ENCODE results near the gene CARS1. TPM values are rescaled to one million over a fixed set of nuclear protein-coding genes. Genes with fewer than 3 reads are reported as not detected.

Gene CARS1
- total and polyA plus RNA-seq, 7 experiments from 2014 or later = 23.9 to 70.4 (median 38.5) TPM

- H3K4me1 ChIP-seq (ENCODE audit: control insufficient read depth in 2 of 2, insufficient read depth in 2 of 2, low read length in 2 of 2) = no peaks in the 10 kb centered on the region
- no peak overlapping the region for H3K4me3 ChIP-seq (ENCODE audit: low read length)
- ChIA-PET CTCF (interaction anchor here (0.8 to 4.6 kb wide), 5 partner anchors 52 to 557 kb away, joined by 3 to 64 read pairs (median 25); no protein-coding TSS in a partner anchor), POLR2A (no interaction called here)
- H3K27me3 ChIP-seq (ENCODE audit: control insufficient read depth in 2 of 2, insufficient read depth in 2 of 2, low read length in 2 of 2) = no peaks in the 10 kb centered on the region
- no peaks in the 10 kb centered on the region for H3K36me3 ChIP-seq (ENCODE audit: control insufficient read depth in 2 of 3, insufficient read depth in 3 of 3, low read length in 3 of 3)
- no peaks in the 10 kb centered on the region for H3K9me3 ChIP-seq (ENCODE audit: control insufficient read depth in 2 of 3, low read length in 3 of 3)
- Mint-ChIP-seq H3K9me3 (no peaks in the 10 kb centered on the region), H3K4me3 (no peak overlapping the region), H3K27me3 (peaks cover 0 to 4% (median 0%) of the 10 kb centered on the region in 5 donors), H3K27ac (no peak overlapping the region), H3K36me3 (no peaks in the 10 kb centered on the region), H3K4me1 (peaks cover 0 to 5% (median 0%) of the 10 kb centered on the region in 7 donors)
- no peak overlapping the region for H3K27ac ChIP-seq (ENCODE audit: low read depth, low read length)
- intact Hi-C loops (cut with micrococcal nuclease) = loop anchor here in 1 of 2 donors (2.0 to 5.0 kb wide), 3 partner anchors 77 to 662 kb away; no protein-coding TSS in a partner anchor
- DNase-seq (no peak), ATAC-seq (no peak)
These were observed 32.2 kb upstream of the CARS1 start for GRCh38 chr11:3089236-3090061.

GRCh38 chr11:3088806-3089205, 31.6 kb upstream of the CARS1 start:
- CTCF ChIA-PET = interaction anchor here (0.8 to 4.6 kb wide), 3 partner anchors 115 to 556 kb away, joined by 3 to 64 read pairs (median 35); no protein-coding TSS in a partner anchor
- Histone ChIP-seq H3K4me3 (ENCODE audit: low read length) (no peak overlapping the region), H3K27me3 (ENCODE audit: control insufficient read depth in 2 of 2, insufficient read depth in 2 of 2, low read length in 2 of 2) (no peaks in the 10 kb centered on the region), H3K4me1 (ENCODE audit: control insufficient read depth in 2 of 2, insufficient read depth in 2 of 2, low read length in 2 of 2) (no peaks in the 10 kb centered on the region), H3K9me3 (ENCODE audit: control insufficient read depth in 2 of 3, low read length in 3 of 3) (no peaks in the 10 kb centered on the region), H3K27ac (ENCODE audit: low read depth, low read length) (no peak overlapping the region), H3K36me3 (ENCODE audit: control insufficient read depth in 2 of 3, insufficient read depth in 3 of 3, low read length in 3 of 3) (no peaks in the 10 kb centered on the region)
- H3K4me3 Mint-ChIP-seq = no peak overlapping the region
- no peak for DNase-seq
- POLR2A ChIA-PET = no interaction called here
- H3K9me3 Mint-ChIP-seq = no peaks in the 10 kb centered on the region
- peaks cover 0 to 6% (median 0%) of the 10 kb centered on the region in 5 donors for H3K27me3 Mint-ChIP-seq
- H3K36me3 Mint-ChIP-seq = no peaks in the 10 kb centered on the region
- intact Hi-C loops (cut with micrococcal nuclease) = no loop called here
- peaks cover 0 to 5% (median 0%) of the 10 kb centered on the region in 7 donors for H3K4me1 Mint-ChIP-seq
- no peak for ATAC-seq
- peak overlapping the region in 1 of 9 donors; percentile 80 for H3K27ac Mint-ChIP-seq

GRCh38 chr11:3087821-3088800, 30.9 kb upstream of the CARS1 start:
- ATAC-seq (no peak), DNase-seq (no peak)
- POLR2A ChIA-PET = no interaction called here
- no peak overlapping the region for H3K4me3 ChIP-seq (ENCODE audit: low read length)
- Mint-ChIP-seq H3K36me3 (no peaks in the 10 kb centered on the region), H3K27ac (peak overlapping the region in 1 of 9 donors; percentile 80), H3K9me3 (no peaks in the 10 kb centered on the region), H3K4me3 (no peak overlapping the region), H3K27me3 (peaks cover 0 to 7% (median 0%) of the 10 kb centered on the region in 5 donors), H3K4me1 (peaks cover 0 to 3% (median 0%) of the 10 kb centered on the region in 7 donors)
- H3K4me1 ChIP-seq (ENCODE audit: control insufficient read depth in 2 of 2, insufficient read depth in 2 of 2, low read length in 2 of 2) = no peaks in the 10 kb centered on the region
- H3K27me3 ChIP-seq (ENCODE audit: control insufficient read depth in 2 of 2, insufficient read depth in 2 of 2, low read length in 2 of 2) = no peaks in the 10 kb centered on the region
- CTCF ChIA-PET = interaction anchor here (3.8 kb wide), 1 partner anchor 114 kb away, joined by 35 read pairs; no protein-coding TSS in a partner anchor
- H3K27ac ChIP-seq (ENCODE audit: low read depth, low read length) = no peak overlapping the region
- H3K9me3 ChIP-seq (ENCODE audit: control insufficient read depth in 2 of 3, low read length in 3 of 3) = no peaks in the 10 kb centered on the region
- intact Hi-C loops (cut with micrococcal nuclease) = no loop called here
- no peaks in the 10 kb centered on the region for H3K36me3 ChIP-seq (ENCODE audit: control insufficient read depth in 2 of 3, insufficient read depth in 3 of 3, low read length in 3 of 3)

- ATAC-seq = no peak
- H3K36me3 Mint-ChIP-seq = no peaks in the 10 kb centered on the region
- intact Hi-C loops (cut with micrococcal nuclease) = no loop called here
These were observed 30.1 kb upstream of the CARS1 start for GRCh38 chr11:3087373-3087772.

GRCh38 chr11:3086671-3087150, 29.5 kb upstream of the CARS1 start:
- Histone ChIP-seq H3K4me3 (ENCODE audit: low read length) (no peak overlapping the region), H3K27me3 (ENCODE audit: control insufficient read depth in 2 of 2, insufficient read depth in 2 of 2, low read length in 2 of 2) (no peaks in the 10 kb centered on the region), H3K9me3 (ENCODE audit: control insufficient read depth in 2 of 3, low read length in 3 of 3) (no peaks in the 10 kb centered on the region), H3K36me3 (ENCODE audit: control insufficient read depth in 2 of 3, insufficient read depth in 3 of 3, low read length in 3 of 3) (no peaks in the 10 kb centered on the region), H3K27ac (ENCODE audit: low read depth, low read length) (no peak overlapping the region), H3K4me1 (ENCODE audit: control insufficient read depth in 2 of 2, insufficient read depth in 2 of 2, low read length in 2 of 2) (no peaks in the 10 kb centered on the region)
- Mint-ChIP-seq H3K4me3 (no peak overlapping the region), H3K9me3 (peaks cover 0 to 2% (median 0%) of the 10 kb centered on the region in 11 donors), H3K27me3 (peaks cover 0 to 8% (median 0%) of the 10 kb centered on the region in 5 donors), H3K4me1 (no peaks in the 10 kb centered on the region), H3K36me3 (no peaks in the 10 kb centered on the region), H3K27ac (no peak overlapping the region)
- DNase-seq (no peak), ATAC-seq (no peak)
- CTCF ChIA-PET = interaction anchor here (0.6 to 1.5 kb wide), 2 partner anchors 554 to 757 kb away, joined by 3 to 4 read pairs; no protein-coding TSS in a partner anchor
- POLR2A ChIA-PET = no interaction called here
- intact Hi-C loops (cut with micrococcal nuclease) = no loop called here

More at GRCh38 chr11:3087373-3087772, 30.1 kb upstream of the CARS1 start:
- H3K4me1 Mint-ChIP-seq = peaks cover 0 to 3% (median 0%) of the 10 kb centered on the region in 7 donors
- DNase-seq = no peak
- H3K9me3 Mint-ChIP-seq = peaks cover 0 to 2% (median 0%) of the 10 kb centered on the region in 11 donors
- peaks cover 0 to 8% (median 0%) of the 10 kb centered on the region in 5 donors for H3K27me3 Mint-ChIP-seq
- no peak overlapping the region for H3K27ac Mint-ChIP-seq
- H3K27ac ChIP-seq (ENCODE audit: low read depth, low read length) = no peak overlapping the region
- no peaks in the 10 kb centered on the region for H3K27me3 ChIP-seq (ENCODE audit: control insufficient read depth in 2 of 2, insufficient read depth in 2 of 2, low read length in 2 of 2)
- H3K4me3 ChIP-seq (ENCODE audit: low read length) = no peak overlapping the region
- H3K9me3 ChIP-seq (ENCODE audit: control insufficient read depth in 2 of 3, low read length in 3 of 3) = no peaks in the 10 kb centered on the region
- CTCF ChIA-PET = interaction anchor here (0.6 kb wide), 1 partner anchor 758 kb away, joined by 4 read pairs; no protein-coding TSS in a partner anchor
- H3K4me3 Mint-ChIP-seq = no peak overlapping the region
- POLR2A ChIA-PET = no interaction called here
- H3K36me3 ChIP-seq (ENCODE audit: control insufficient read depth in 2 of 3, insufficient read depth in 3 of 3, low read length in 3 of 3) = no peaks in the 10 kb centered on the region
- no peaks in the 10 kb centered on the region for H3K4me1 ChIP-seq (ENCODE audit: control insufficient read depth in 2 of 2, insufficient read depth in 2 of 2, low read length in 2 of 2)

- no peaks in the 10 kb centered on the region for H3K27me3 ChIP-seq (ENCODE audit: control insufficient read depth in 2 of 2, insufficient read depth in 2 of 2, low read length in 2 of 2)
- peaks cover 0 to 8% (median 0%) of the 10 kb centered on the region in 5 donors for H3K27me3 Mint-ChIP-seq
- no peaks in the 10 kb centered on the region for H3K36me3 Mint-ChIP-seq
- CTCF ChIA-PET = interaction anchor here (0.6 to 1.5 kb wide), 3 partner anchors 53 to 553 kb away, joined by 3 read pairs; no protein-coding TSS in a partner anchor
- intact Hi-C loops (cut with micrococcal nuclease) = no loop called here
- H3K27ac Mint-ChIP-seq = no peak overlapping the region
- no peak for DNase-seq
- H3K4me1 Mint-ChIP-seq = no peaks in the 10 kb centered on the region
- no peak overlapping the region for H3K4me3 ChIP-seq (ENCODE audit: low read length)
- no peak overlapping the region for H3K27ac ChIP-seq (ENCODE audit: low read depth, low read length)
- H3K4me1 ChIP-seq (ENCODE audit: control insufficient read depth in 2 of 2, insufficient read depth in 2 of 2, low read length in 2 of 2) = no peaks in the 10 kb centered on the region
- peak; percentile 7 for ATAC-seq
- no peaks in the 10 kb centered on the region for H3K9me3 ChIP-seq (ENCODE audit: control insufficient read depth in 2 of 3, low read length in 3 of 3)
- peaks cover 0 to 2% (median 0%) of the 10 kb centered on the region in 11 donors for H3K9me3 Mint-ChIP-seq
- POLR2A ChIA-PET = no interaction called here
- no peak overlapping the region for H3K4me3 Mint-ChIP-seq
- H3K36me3 ChIP-seq (ENCODE audit: control insufficient read depth in 2 of 3, insufficient read depth in 3 of 3, low read length in 3 of 3) = no peaks in the 10 kb centered on the region
These were observed 28.9 kb upstream of the CARS1 start for GRCh38 chr11:3086114-3086513.
